ENCODE results near the gene ATP13A3.

The ATP13A3 gene

GRCh38 chr3:194481525-194482195 lies 5.1 kb downstream of the ATP13A3 start:
- Histone ChIP-seq H3K9ac (no peak overlapping the region), H3K4me2 (0 out of 2 replicates have a peak overlapping the region, but pooled peaks have one; percentile 10), H3K36me3 (peaks cover 43% of the 10 kb centered on the region), H3K27me3 (no peaks in the 10 kb centered on the region), H3K4me1 (peaks cover 28% of the 10 kb centered on the region), H3K9me3 (no peaks in the 10 kb centered on the region), H4K20me1 (peaks cover 91% of the 10 kb centered on the region), H3K4me3 (no peak overlapping the region), H3K27ac (no peak overlapping the region)
- TF ChIP-seq Cebpa-rat (IDR thresholded peaks at IDR 0.05) = no peak

GRCh38 chr3:194481103-194481502 lies 5.7 kb downstream of the ATP13A3 start:
- H3K4me3 ChIP-seq = no peak overlapping the region
- H3K27ac ChIP-seq = no peak overlapping the region
- peaks cover 44% of the 10 kb centered on the region for H3K36me3 ChIP-seq
- H3K4me1 ChIP-seq = peaks cover 28% of the 10 kb centered on the region
- peaks cover 96% of the 10 kb centered on the region for H4K20me1 ChIP-seq
- no peak for TF ChIP-seq Cebpa-rat (IDR thresholded peaks at IDR 0.05)
- no peaks in the 10 kb centered on the region for H3K9me3 ChIP-seq
- 0 out of 2 replicates have a peak overlapping the region, but pooled peaks have one; percentile 10 for H3K4me2 ChIP-seq
- no peaks in the 10 kb centered on the region for H3K27me3 ChIP-seq
- no peak overlapping the region for H3K9ac ChIP-seq

GRCh38 chr3:194476784-194477183 lies 10.0 kb downstream of the ATP13A3 start:
- H3K9ac ChIP-seq = no peak overlapping the region
- H3K27me3 ChIP-seq = no peaks in the 10 kb centered on the region
- no peak overlapping the region for H3K27ac ChIP-seq
- TF ChIP-seq Cebpa-rat (IDR thresholded peaks at IDR 0.05) = no peak
- H3K36me3 ChIP-seq = peaks cover 26% of the 10 kb centered on the region
- H3K4me2 ChIP-seq = no peak overlapping the region
- H3K9me3 ChIP-seq = no peaks in the 10 kb centered on the region
- H4K20me1 ChIP-seq = peaks cover 96% of the 10 kb centered on the region
- H3K4me1 ChIP-seq = peaks cover 10% of the 10 kb centered on the region
- no peak overlapping the region for H3K4me3 ChIP-seq

GRCh38 chr3:194475978-194476377 lies 10.8 kb downstream of the ATP13A3 start:
- Histone ChIP-seq H3K36me3 (peaks cover 28% of the 10 kb centered on the region), H3K4me3 (no peak overlapping the region), H3K9ac (no peak overlapping the region), H3K4me1 (peaks cover 2% of the 10 kb centered on the region), H3K9me3 (no peaks in the 10 kb centered on the region), H3K27ac (no peak overlapping the region), H4K20me1 (peaks cover 96% of the 10 kb centered on the region), H3K27me3 (no peaks in the 10 kb centered on the region), H3K4me2 (no peak overlapping the region)
- TF ChIP-seq Cebpa-rat (IDR thresholded peaks at IDR 0.05) = no peak

- no peak overlapping the region for H3K4me3 ChIP-seq
- TF ChIP-seq Cebpa-rat (IDR thresholded peaks at IDR 0.05) = no peak
- H3K4me1 ChIP-seq = no peaks in the 10 kb centered on the region
- no peak overlapping the region for H3K27ac ChIP-seq
- no peaks in the 10 kb centered on the region for H3K9me3 ChIP-seq
- H3K9ac ChIP-seq = no peak overlapping the region
- H3K27me3 ChIP-seq = no peaks in the 10 kb centered on the region
- no peak overlapping the region for H3K4me2 ChIP-seq
- H4K20me1 ChIP-seq = peaks cover 96% of the 10 kb centered on the region
- H3K36me3 ChIP-seq = peaks cover 28% of the 10 kb centered on the region
Observed at GRCh38 chr3:194475138-194475932, 11.5 kb downstream of the ATP13A3 start.

- Histone ChIP-seq H3K27ac (no peak overlapping the region), H3K36me3 (peaks cover 28% of the 10 kb centered on the region), H3K4me2 (no peak overlapping the region), H3K4me3 (no peak overlapping the region), H4K20me1 (peaks cover 96% of the 10 kb centered on the region), H3K9me3 (no peaks in the 10 kb centered on the region), H3K27me3 (no peaks in the 10 kb centered on the region), H3K9ac (no peak overlapping the region), H3K4me1 (no peaks in the 10 kb centered on the region)
- TF ChIP-seq Cebpa-rat (IDR thresholded peaks at IDR 0.05) = no peak
Observed at GRCh38 chr3:194474675-194475074, 12.1 kb downstream of the ATP13A3 start.

GRCh38 chr3:194472290-194472920 lies 14.4 kb downstream of the ATP13A3 start:
- Histone ChIP-seq H3K27me3 (no peaks in the 10 kb centered on the region), H3K4me1 (no peaks in the 10 kb centered on the region), H3K4me3 (no peak overlapping the region), H4K20me1 (peaks cover 97% of the 10 kb centered on the region), H3K27ac (no peak overlapping the region), H3K9ac (no peak overlapping the region), H3K4me2 (no peak overlapping the region), H3K9me3 (no peaks in the 10 kb centered on the region), H3K36me3 (peaks cover 13% of the 10 kb centered on the region; the same call in 1 of the 2 replicates)
- no peak for TF ChIP-seq Cebpa-rat (IDR thresholded peaks at IDR 0.05)

GRCh38 chr3:194471863-194472262 lies 14.9 kb downstream of the ATP13A3 start:
- Histone ChIP-seq H3K4me1 (no peaks in the 10 kb centered on the region), H3K4me3 (no peak overlapping the region), H3K36me3 (peaks cover 7% of the 10 kb centered on the region; the same call in 1 of the 2 replicates), H4K20me1 (peaks cover 95% of the 10 kb centered on the region), H3K9ac (no peak overlapping the region), H3K27ac (no peak overlapping the region), H3K4me2 (no peak overlapping the region), H3K27me3 (no peaks in the 10 kb centered on the region), H3K9me3 (no peaks in the 10 kb centered on the region)
- TF ChIP-seq Cebpa-rat (IDR thresholded peaks at IDR 0.05) = no peak

GRCh38 chr3:194470615-194471014 lies 16.2 kb downstream of the ATP13A3 start:
- no peaks in the 10 kb centered on the region for H3K27me3 ChIP-seq
- no peak for TF ChIP-seq Cebpa-rat (IDR thresholded peaks at IDR 0.05)

GRCh38 chr3:194469977-194470376 lies 16.8 kb downstream of the ATP13A3 start:
- peaks cover 95% of the 10 kb centered on the region for H4K20me1 ChIP-seq
- H3K9ac ChIP-seq = no peak overlapping the region
- H3K4me3 ChIP-seq = no peak overlapping the region
- H3K9me3 ChIP-seq = no peaks in the 10 kb centered on the region
- peaks cover 8% of the 10 kb centered on the region for H3K4me1 ChIP-seq
- no peak overlapping the region for H3K27ac ChIP-seq
- TF ChIP-seq Cebpa-rat (IDR thresholded peaks at IDR 0.05) = no peak
- no peak overlapping the region for H3K4me2 ChIP-seq
- H3K27me3 ChIP-seq = no peaks in the 10 kb centered on the region
- H3K36me3 ChIP-seq = peaks cover 13% of the 10 kb centered on the region

More at GRCh38 chr3:194470615-194471014, 16.2 kb downstream of the ATP13A3 start:
- H3K4me1 ChIP-seq = peaks cover 8% of the 10 kb centered on the region
- H3K9me3 ChIP-seq = no peaks in the 10 kb centered on the region
- H3K4me3 ChIP-seq = no peak overlapping the region
- H3K4me2 ChIP-seq = no peak overlapping the region
- H4K20me1 ChIP-seq = peaks cover 95% of the 10 kb centered on the region
- H3K27ac ChIP-seq = no peak overlapping the region
- H3K9ac ChIP-seq = no peak overlapping the region
- H3K36me3 ChIP-seq = peaks cover 7% of the 10 kb centered on the region; the same call in 1 of the 2 replicates

All from BLaER1 (cell line).